H1 (cell line): Measurements from ENCODE around the gene PDCD6IP. TPM values are rescaled to one million over a fixed set of nuclear protein-coding genes. Genes with fewer than 3 reads are reported as not detected.

Experiments used
- PHF8 ChIP-seq: fragments of 200-600 bp; sonication (generic); conservative IDR thresholded peaks from 2 replicates; pipeline ENCODE4 v1.7.1; 2012; ENCODE audit warnings: low read depth, mild to moderate bottlenecking, inconsistent platforms, low read length, moderate library complexity
- polyA plus RNA-seq, 7 experiments: library from polyadenylated mRNA; depleted of rRNA in 3 of 7; stranded (reverse) in 5 of 7; unstranded in 2 of 7; fragments of >200 nt in 5 of 7; fragments of 200-250 nt in 2 of 7; gene quantifications; 1 replicate in 5 of 7; 2 replicates in 1 of 7; 4 replicates in 1 of 7; pipeline versions ENCODE4 v1.2.1 to v1.2.3, GENCODE V29; 2011 to 2013; ENCODE audit warnings: missing spikeins in 2 of 7, mixed read lengths in 2 of 7
- total RNA-seq: library from RNA; stranded (reverse); fragmentation: NEBNext Ultra II Directional; extraction: Animal tissue kit (Norgen Biotek cat#: 25700); gene quantifications from 2 replicates; pipeline ENCODE4 v1.2.1, GENCODE V29; 2021
- TF ChIP-seq, protein P1 (sequence below): fragments of 300-600 bp; sonication (generic); IDR thresholded peaks from 2 replicates; pipeline ENCODE4 v1.7.1; 2012; ENCODE audit warnings: low read length, moderate library complexity, mild to moderate bottlenecking, inconsistent platforms; ENCODE audit not compliant: insufficient replicate concordance

PDCD6IP gene
- total and polyA plus RNA-seq, 2 of the 8 experiments (the other 6 are each of a cell fraction or from before 2014, with no cell fraction given), result 61.7 to 155 TPM

DNA sequence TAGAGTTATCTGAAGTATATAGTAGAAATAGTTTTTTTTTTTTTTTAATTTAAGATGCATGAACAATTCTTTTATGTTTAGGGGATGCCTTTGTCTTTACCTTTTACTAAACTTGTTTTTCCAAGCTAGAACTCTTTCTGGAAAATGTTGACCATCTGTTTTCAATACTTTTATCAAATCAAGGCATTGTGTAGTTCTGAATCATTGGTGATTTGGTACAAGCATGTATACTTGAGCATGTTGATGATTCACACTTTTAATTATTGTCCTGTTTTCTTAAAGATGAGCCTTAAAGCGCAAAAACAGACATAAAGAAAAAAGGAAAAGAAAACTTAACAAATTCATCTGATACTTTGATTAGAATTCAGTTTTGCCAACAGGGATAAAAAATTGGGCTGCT lies 28.3 kb downstream of the PDCD6IP start (continued):
- no peak for TF ChIP-seq PHF8
- TF ChIP-seq, protein P1, sequence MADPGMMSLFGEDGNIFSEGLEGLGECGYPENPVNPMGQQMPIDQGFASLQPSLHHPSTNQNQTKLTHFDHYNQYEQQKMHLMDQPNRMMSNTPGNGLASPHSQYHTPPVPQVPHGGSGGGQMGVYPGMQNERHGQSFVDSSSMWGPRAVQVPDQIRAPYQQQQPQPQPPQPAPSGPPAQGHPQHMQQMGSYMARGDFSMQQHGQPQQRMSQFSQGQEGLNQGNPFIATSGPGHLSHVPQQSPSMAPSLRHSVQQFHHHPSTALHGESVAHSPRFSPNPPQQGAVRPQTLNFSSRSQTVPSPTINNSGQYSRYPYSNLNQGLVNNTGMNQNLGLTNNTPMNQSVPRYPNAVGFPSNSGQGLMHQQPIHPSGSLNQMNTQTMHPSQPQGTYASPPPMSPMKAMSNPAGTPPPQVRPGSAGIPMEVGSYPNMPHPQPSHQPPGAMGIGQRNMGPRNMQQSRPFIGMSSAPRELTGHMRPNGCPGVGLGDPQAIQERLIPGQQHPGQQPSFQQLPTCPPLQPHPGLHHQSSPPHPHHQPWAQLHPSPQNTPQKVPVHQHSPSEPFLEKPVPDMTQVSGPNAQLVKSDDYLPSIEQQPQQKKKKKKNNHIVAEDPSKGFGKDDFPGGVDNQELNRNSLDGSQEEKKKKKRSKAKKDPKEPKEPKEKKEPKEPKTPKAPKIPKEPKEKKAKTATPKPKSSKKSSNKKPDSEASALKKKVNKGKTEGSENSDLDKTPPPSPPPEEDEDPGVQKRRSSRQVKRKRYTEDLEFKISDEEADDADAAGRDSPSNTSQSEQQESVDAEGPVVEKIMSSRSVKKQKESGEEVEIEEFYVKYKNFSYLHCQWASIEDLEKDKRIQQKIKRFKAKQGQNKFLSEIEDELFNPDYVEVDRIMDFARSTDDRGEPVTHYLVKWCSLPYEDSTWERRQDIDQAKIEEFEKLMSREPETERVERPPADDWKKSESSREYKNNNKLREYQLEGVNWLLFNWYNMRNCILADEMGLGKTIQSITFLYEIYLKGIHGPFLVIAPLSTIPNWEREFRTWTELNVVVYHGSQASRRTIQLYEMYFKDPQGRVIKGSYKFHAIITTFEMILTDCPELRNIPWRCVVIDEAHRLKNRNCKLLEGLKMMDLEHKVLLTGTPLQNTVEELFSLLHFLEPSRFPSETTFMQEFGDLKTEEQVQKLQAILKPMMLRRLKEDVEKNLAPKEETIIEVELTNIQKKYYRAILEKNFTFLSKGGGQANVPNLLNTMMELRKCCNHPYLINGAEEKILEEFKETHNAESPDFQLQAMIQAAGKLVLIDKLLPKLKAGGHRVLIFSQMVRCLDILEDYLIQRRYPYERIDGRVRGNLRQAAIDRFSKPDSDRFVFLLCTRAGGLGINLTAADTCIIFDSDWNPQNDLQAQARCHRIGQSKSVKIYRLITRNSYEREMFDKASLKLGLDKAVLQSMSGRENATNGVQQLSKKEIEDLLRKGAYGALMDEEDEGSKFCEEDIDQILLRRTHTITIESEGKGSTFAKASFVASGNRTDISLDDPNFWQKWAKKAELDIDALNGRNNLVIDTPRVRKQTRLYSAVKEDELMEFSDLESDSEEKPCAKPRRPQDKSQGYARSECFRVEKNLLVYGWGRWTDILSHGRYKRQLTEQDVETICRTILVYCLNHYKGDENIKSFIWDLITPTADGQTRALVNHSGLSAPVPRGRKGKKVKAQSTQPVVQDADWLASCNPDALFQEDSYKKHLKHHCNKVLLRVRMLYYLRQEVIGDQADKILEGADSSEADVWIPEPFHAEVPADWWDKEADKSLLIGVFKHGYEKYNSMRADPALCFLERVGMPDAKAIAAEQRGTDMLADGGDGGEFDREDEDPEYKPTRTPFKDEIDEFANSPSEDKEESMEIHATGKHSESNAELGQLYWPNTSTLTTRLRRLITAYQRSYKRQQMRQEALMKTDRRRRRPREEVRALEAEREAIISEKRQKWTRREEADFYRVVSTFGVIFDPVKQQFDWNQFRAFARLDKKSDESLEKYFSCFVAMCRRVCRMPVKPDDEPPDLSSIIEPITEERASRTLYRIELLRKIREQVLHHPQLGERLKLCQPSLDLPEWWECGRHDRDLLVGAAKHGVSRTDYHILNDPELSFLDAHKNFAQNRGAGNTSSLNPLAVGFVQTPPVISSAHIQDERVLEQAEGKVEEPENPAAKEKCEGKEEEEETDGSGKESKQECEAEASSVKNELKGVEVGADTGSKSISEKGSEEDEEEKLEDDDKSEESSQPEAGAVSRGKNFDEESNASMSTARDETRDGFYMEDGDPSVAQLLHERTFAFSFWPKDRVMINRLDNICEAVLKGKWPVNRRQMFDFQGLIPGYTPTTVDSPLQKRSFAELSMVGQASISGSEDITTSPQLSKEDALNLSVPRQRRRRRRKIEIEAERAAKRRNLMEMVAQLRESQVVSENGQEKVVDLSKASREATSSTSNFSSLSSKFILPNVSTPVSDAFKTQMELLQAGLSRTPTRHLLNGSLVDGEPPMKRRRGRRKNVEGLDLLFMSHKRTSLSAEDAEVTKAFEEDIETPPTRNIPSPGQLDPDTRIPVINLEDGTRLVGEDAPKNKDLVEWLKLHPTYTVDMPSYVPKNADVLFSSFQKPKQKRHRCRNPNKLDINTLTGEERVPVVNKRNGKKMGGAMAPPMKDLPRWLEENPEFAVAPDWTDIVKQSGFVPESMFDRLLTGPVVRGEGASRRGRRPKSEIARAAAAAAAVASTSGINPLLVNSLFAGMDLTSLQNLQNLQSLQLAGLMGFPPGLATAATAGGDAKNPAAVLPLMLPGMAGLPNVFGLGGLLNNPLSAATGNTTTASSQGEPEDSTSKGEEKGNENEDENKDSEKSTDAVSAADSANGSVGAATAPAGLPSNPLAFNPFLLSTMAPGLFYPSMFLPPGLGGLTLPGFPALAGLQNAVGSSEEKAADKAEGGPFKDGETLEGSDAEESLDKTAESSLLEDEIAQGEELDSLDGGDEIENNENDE, result no peak
